SH-SY5Y (cell line): Measurements from ENCODE around the gene ZNRF1.

Source experiments
- GATA2 ChIP-seq: IDR thresholded peaks from 2 replicates; pipeline ENCODE4 v1.6.1; 2011; ENCODE audit warnings: mild to moderate bottlenecking, low read depth, low read length
- GATA3 ChIP-seq: IDR thresholded peaks from 2 replicates; pipeline ENCODE4 v1.6.1; 2011; ENCODE audit warnings: low read depth, mild to moderate bottlenecking, low read length, moderate library complexity

The ZNRF1 gene

GRCh38 chr16:75099075-75099667, 100.3 kb downstream of the ZNRF1 start:
- TF ChIP-seq GATA2 (no peak), GATA3 (no peak)

GRCh38 chr16:75099738-75100602, 101.1 kb downstream of the ZNRF1 start:
- TF ChIP-seq GATA3 (no peak), GATA2 (no peak)

GRCh38 chr16:75100603-75100990, 101.8 kb downstream of the ZNRF1 start:
- no peak for TF ChIP-seq GATA2
- TF ChIP-seq GATA3 = no peak

GRCh38 chr16:75101635-75102034, 102.8 kb downstream of the ZNRF1 start:
- TF ChIP-seq GATA2 = no peak
- TF ChIP-seq GATA3 = no peak

- TF ChIP-seq GATA3 (no peak), GATA2 (no peak)
Observed at GRCh38 chr16:75102595-75102994, 103.8 kb downstream of the ZNRF1 start.

GRCh38 chr16:75103994-75104393, 105.2 kb downstream of the ZNRF1 start:
- no peak for TF ChIP-seq GATA2
- no peak for TF ChIP-seq GATA3

GRCh38 chr16:75104836-75105235, 106.0 kb downstream of the ZNRF1 start:
- TF ChIP-seq GATA3 (no peak), GATA2 (no peak)

- TF ChIP-seq GATA2 = peak; percentile 30; the same call in 1 of the 2 replicates
- TF ChIP-seq GATA3 = no peak
Observed at GRCh38 chr16:75105306-75106061, 106.7 kb downstream of the ZNRF1 start.

GRCh38 chr16:75106351-75107274, 107.8 kb downstream of the ZNRF1 start:
- no peak for TF ChIP-seq GATA2
- no peak for TF ChIP-seq GATA3

- TF ChIP-seq GATA2 (no peak), GATA3 (no peak)
Observed at GRCh38 chr16:75107505-75107904, 108.7 kb downstream of the ZNRF1 start.

- no peak for TF ChIP-seq GATA2
- no peak for TF ChIP-seq GATA3
Observed at GRCh38 chr16:75108792-75109731, 110.2 kb downstream of the ZNRF1 start.

GRCh38 chr16:75109732-75110243, 111.0 kb downstream of the ZNRF1 start:
- TF ChIP-seq GATA2 = no peak
- TF ChIP-seq GATA3 = no peak
